Upper lobe of left lung (tissue), 6 donors: ENCODE measurements around the gene CDH22. TPM values are rescaled to one million over a fixed set of nuclear protein-coding genes. Genes with fewer than 3 reads are reported as not detected.
A peak's percentile ranks its signal among the peaks of the same experiment; 100 is the strongest.

Experiments used
- ATAC-seq, 2 donors: fragments of 200-7000 bp; cut with Tn5 transposase; one replicate each; pipeline ENCODE4 v1.9.1; 2022; ENCODE audit warnings: mild to moderate bottlenecking in 2 of 2, moderate library complexity in 2 of 2; ENCODE audit not compliant: low FRiP score in 2 of 2
- DNase-seq, 2 donors: peaks; one replicate each; pipeline ENCODE4 v3.0.0-alpha.2; 2019 to 2020
- H3K27ac ChIP-seq, 4 donors: fragments of 200-600 bp; sonication (generic); one replicate each; pipeline ENCODE4 v1.5.1; 2016 to 2019
- H3K27me3 ChIP-seq, 4 donors: fragments of 200-600 bp; sonication (generic); one replicate each; pipeline ENCODE4 v1.5.1; 2017 to 2019
- H3K36me3 ChIP-seq, 4 donors: fragments of 200-600 bp; sonication (generic); one replicate each; pipeline ENCODE4 v1.5.1; 2016 to 2019
- H3K4me1 ChIP-seq, 4 donors: fragments of 200-600 bp; sonication (generic); one replicate each; pipeline ENCODE4 v1.5.1; 2018 to 2019
- H3K4me3 ChIP-seq, 4 donors: fragments of 200-600 bp; sonication (generic); one replicate each; pipeline ENCODE4 v1.5.1; 2017 to 2019; ENCODE audit warnings: mild to moderate bottlenecking in 2 of 4, moderate library complexity in 1 of 4
- H3K9me3 ChIP-seq, 4 donors: fragments of 200-600 bp; sonication (generic); one replicate each; pipeline ENCODE4 v1.5.1; 2018 to 2019
- EP300 ChIP-seq, 4 donors: sonication (generic); formaldehyde crosslinking; IDR thresholded peaks; one replicate each; pipeline ENCODE4 v1.5.1; 2017; ENCODE audit warnings: antibody characterized with exemption in 4 of 4, control low read depth in 2 of 4
- POLR2A ChIP-seq, 4 donors: fragments of 450-650 bp; IDR thresholded peaks; one replicate each; pipeline ENCODE4 v1.5.1; 2016 to 2017; ENCODE audit warnings: antibody characterized with exemption in 4 of 4, mild to moderate bottlenecking in 2 of 4
- POLR2AphosphoS5 ChIP-seq, 2 donors: sonication (generic); formaldehyde crosslinking; IDR thresholded peaks; one replicate each; pipeline ENCODE4 v1.5.1; 2017; ENCODE audit warnings: antibody characterized with exemption in 2 of 2
- WGBS, 2 donors: methylation state at CpG; one replicate each; pipeline ENCODE4 v1.1.5; 2017 to 2018; 5-methylcytosine and 5-hydroxymethylcytosine counted together
- total RNA-seq, 6 donors: library from RNA; depleted of rRNA in 4 of 6; stranded (reverse); fragments of >200 nt in 4 of 6; gene quantifications; one replicate each; pipeline versions ENCODE4 v1.1.0 to v1.2.1, GENCODE V29; 2016 to 2021
- TF ChIP-seq, protein P1 (sequence below), 6 experiments: fragments of 450-650 bp in 4 of 6; fragments of 200-600 bp in 2 of 6; sonication (generic) in 2 of 6; IDR thresholded peaks; one replicate each; pipeline ENCODE4 v1.5.1; 2016 to 2019; ENCODE audit warnings: antibody characterized with exemption in 6 of 6
- donor health status: DM: no; HTN: no; CAD: no; lungs with moderate emphysema.
- donor health status: DM: no; HTN: yes; CAD: no; lungs with severe emphysema.

CDH22 gene
- total RNA-seq, 6 donors from 2014 or later: 0.10 to 0.40 (median 0.24) TPM; not detected in 2

DNA sequence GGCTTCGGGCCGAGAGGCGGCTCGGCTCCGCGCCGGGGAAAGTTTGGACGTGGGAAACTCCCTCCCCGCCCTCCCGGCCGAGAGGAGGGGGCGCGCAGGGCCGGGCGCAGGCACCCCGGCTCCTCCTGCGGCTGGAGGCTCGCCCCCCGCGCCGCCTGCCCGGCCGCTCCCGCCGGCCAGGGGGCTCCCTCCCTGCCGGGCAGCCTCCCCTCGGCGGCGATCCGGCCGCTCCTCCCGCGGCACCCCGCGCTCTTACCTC is 370 bp downstream of the CDH22 start:
- DNase-seq (no peak), ATAC-seq (no peak)
- peaks cover 23 to 34% (median 25%) of the 10 kb centered on the region in 4 donors for H3K4me1 ChIP-seq
- H3K27ac ChIP-seq: no peak overlapping the region
- peaks cover 2 to 49% (median 30%) of the 10 kb centered on the region in 4 donors for H3K27me3 ChIP-seq
- WGBS, 2 donors: 0% methylated on average over 6 of the region's 35 CpGs; no CpG with 5 or more reads in 1 of the 2 donors
- H3K36me3 ChIP-seq: no peaks in the 10 kb centered on the region
- H3K9me3 ChIP-seq: no peaks in the 10 kb centered on the region
- peak overlapping the region in 3 of 4 donors; percentile 38 to 54 (median 50) for H3K4me3 ChIP-seq
- TF ChIP-seq POLR2A (IDR thresholded peaks at IDR 0.05) (no peak), EP300 (IDR thresholded peaks at IDR 0.05) (no peak), POLR2AphosphoS5 (IDR thresholded peaks at IDR 0.05) (no peak)
- TF ChIP-seq, protein P1, sequence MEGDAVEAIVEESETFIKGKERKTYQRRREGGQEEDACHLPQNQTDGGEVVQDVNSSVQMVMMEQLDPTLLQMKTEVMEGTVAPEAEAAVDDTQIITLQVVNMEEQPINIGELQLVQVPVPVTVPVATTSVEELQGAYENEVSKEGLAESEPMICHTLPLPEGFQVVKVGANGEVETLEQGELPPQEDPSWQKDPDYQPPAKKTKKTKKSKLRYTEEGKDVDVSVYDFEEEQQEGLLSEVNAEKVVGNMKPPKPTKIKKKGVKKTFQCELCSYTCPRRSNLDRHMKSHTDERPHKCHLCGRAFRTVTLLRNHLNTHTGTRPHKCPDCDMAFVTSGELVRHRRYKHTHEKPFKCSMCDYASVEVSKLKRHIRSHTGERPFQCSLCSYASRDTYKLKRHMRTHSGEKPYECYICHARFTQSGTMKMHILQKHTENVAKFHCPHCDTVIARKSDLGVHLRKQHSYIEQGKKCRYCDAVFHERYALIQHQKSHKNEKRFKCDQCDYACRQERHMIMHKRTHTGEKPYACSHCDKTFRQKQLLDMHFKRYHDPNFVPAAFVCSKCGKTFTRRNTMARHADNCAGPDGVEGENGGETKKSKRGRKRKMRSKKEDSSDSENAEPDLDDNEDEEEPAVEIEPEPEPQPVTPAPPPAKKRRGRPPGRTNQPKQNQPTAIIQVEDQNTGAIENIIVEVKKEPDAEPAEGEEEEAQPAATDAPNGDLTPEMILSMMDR (IDR thresholded peaks at IDR 0.05): no peak

DNA sequence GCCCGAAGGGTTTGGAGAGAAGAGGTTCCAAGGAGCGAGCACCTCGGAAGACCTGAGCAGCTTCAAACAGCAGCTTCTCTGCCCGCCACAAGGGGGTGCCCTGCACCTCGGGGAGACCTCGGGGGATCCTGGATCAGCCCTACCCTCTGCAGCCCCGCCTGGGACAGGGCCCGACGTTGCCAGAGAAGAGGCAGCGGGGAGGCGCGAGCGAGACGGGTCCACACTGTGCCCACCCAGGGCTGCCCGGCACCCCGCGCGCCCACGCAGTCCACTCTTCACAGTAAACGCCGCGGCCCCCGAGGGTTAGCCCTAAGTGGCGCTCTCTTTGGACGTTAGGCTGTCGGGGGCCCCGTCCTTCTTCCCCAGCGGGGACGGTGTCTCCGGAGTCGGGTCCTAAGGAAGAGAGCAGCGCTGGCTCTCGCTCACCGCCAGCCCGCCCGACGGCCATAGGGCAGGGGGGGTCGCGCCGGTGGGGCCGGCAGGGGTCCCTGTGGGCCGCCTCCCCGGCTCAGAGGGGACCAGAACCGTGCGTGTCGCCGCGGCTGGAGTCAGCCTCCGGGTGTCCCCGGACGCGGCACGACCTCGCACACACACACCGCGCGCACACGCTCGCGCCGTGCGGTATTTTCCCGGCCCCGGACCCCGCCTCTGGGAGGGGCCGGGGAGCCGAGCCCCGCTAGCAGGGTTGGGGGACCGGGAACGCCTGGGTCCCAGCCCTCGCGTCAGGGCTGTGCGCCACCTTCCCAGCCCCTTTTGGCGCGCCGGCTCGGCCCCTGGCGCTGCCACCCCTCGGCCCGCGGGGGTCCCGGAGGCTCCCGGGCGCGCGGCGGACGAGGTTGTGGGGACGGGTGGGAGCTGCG is 929 bp downstream of the CDH22 start:
- Histone ChIP-seq H3K27me3 (peaks cover 2 to 43% (median 27%) of the 10 kb centered on the region in 4 donors), H3K4me3 (peak overlapping the region; percentile 3 to 54 (median 44)), H3K4me1 (peaks cover 19 to 28% (median 20%) of the 10 kb centered on the region in 4 donors), H3K36me3 (no peaks in the 10 kb centered on the region), H3K27ac (no peak overlapping the region), H3K9me3 (no peaks in the 10 kb centered on the region)
- 4 to 20% methylated on average over 1 to 38 of the region's 90 CpGs for WGBS, 2 donors
- DNase-seq (peak; percentile 59 to 83), ATAC-seq (peak; percentile 75 to 77)
- TF ChIP-seq, protein P1 (IDR thresholded peaks at IDR 0.05): peak; percentile 65 to 82 (median 80)
- TF ChIP-seq POLR2AphosphoS5 (IDR thresholded peaks at IDR 0.05) (no peak), EP300 (IDR thresholded peaks at IDR 0.05) (no peak), POLR2A (IDR thresholded peaks at IDR 0.05) (no peak)

DNA sequence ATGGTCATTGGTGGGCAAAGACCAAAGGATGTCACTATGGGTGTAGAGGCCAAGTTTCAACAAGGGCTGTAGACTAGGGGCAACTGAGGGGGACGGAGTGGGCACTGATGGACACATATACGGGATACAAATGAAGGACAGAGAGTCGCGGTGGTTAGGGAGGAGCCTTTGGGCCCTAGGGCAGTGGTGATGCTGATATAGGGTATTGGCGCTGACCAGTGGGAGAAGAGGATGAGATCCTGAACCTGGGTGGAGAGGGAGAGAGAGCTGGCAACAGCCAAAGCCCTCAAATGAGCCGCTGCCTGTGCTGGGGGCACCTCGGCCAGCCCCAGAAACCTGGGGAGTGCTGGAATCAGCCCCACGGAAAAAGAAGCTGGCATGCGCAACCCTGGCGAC is 1.6 kb downstream of the CDH22 start:
- peaks cover 2 to 41% (median 25%) of the 10 kb centered on the region in 4 donors for H3K27me3 ChIP-seq

DNA sequence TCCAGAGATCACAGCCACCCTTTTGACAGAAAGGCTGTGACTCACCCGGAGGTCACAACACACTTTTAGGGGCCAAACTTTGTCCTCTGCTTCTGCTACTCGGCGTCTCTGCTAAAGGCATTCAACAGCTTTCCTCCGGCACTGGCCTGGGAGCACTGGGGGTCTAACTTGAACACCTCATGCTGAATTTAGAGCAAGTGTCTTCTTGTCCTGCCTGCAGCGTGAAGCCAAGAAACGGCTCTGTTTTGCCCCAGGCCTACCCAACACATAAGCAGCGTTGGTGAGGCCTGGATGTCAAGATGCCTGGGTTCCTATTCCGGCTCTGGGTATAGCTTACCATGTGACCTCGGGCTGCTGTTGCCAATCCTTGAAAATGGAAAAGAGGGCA is 2.3 kb downstream of the CDH22 start:
- H3K4me1 ChIP-seq: peaks cover 17 to 24% (median 18%) of the 10 kb centered on the region in 4 donors
- no peak for ATAC-seq
- 60 to 71% methylated on average over 1 to 9 of the region's 9 CpGs for WGBS, 2 donors
- no peaks in the 10 kb centered on the region for H3K9me3 ChIP-seq
- no peak for DNase-seq
- no peak overlapping the region for H3K27ac ChIP-seq
- H3K4me3 ChIP-seq: no peak overlapping the region
- no peaks in the 10 kb centered on the region for H3K36me3 ChIP-seq
- TF ChIP-seq POLR2A (IDR thresholded peaks at IDR 0.05) (no peak), POLR2AphosphoS5 (IDR thresholded peaks at IDR 0.05) (no peak), EP300 (IDR thresholded peaks at IDR 0.05) (no peak)
- TF ChIP-seq, protein P1 (IDR thresholded peaks at IDR 0.05): no peak
- peaks cover 2 to 41% (median 25%) of the 10 kb centered on the region in 4 donors for H3K27me3 ChIP-seq

More for the DNA sequence above, 1.6 kb downstream of the CDH22 start:
- Histone ChIP-seq H3K27ac (no peak overlapping the region), H3K4me1 (peaks cover 17 to 24% (median 18%) of the 10 kb centered on the region in 4 donors), H3K36me3 (no peaks in the 10 kb centered on the region), H3K9me3 (no peaks in the 10 kb centered on the region), H3K4me3 (no peak overlapping the region)
- TF ChIP-seq, protein P1 (IDR thresholded peaks at IDR 0.05): no peak
- TF ChIP-seq POLR2AphosphoS5 (IDR thresholded peaks at IDR 0.05): no peak
- no peak for TF ChIP-seq POLR2A (IDR thresholded peaks at IDR 0.05)
- no peak for TF ChIP-seq EP300 (IDR thresholded peaks at IDR 0.05)
- WGBS, 2 donors: 23 to 27% methylated on average over 10 of the region's 10 CpGs
- no peak for DNase-seq
- no peak for ATAC-seq
